ENCODE data around the gene NREP.

Gene NREP

GRCh38 chr5:111728941-111729340 lies 28.1 kb downstream of the NREP start:
- Histone ChIP-seq H3K4me3 (replicated peaks; ENCODE audit: insufficient read depth, low read length) (no peak overlapping the region), H3K27ac (replicated peaks) (no peak overlapping the region), H3K27me3 (ENCODE audit: insufficient read depth, poor library complexity, severe bottlenecking) (no peaks in the 10 kb centered on the region)
- DNase-seq (ENCODE audit: low read depth in 1 of 2, low spot score in 1 of 2), result no peak
- TF ChIP-seq SPI1 (IDR thresholded peaks at IDR 0.05; ENCODE audit: borderline replicate concordance, low read depth) (no peak), GABPA (IDR thresholded peaks at IDR 0.05; ENCODE audit: low read depth) (no peak), POLR2AphosphoS5 (IDR thresholded peaks at IDR 0.05; ENCODE audit: low read depth) (no peak)
- TF ChIP-seq, protein P1, sequence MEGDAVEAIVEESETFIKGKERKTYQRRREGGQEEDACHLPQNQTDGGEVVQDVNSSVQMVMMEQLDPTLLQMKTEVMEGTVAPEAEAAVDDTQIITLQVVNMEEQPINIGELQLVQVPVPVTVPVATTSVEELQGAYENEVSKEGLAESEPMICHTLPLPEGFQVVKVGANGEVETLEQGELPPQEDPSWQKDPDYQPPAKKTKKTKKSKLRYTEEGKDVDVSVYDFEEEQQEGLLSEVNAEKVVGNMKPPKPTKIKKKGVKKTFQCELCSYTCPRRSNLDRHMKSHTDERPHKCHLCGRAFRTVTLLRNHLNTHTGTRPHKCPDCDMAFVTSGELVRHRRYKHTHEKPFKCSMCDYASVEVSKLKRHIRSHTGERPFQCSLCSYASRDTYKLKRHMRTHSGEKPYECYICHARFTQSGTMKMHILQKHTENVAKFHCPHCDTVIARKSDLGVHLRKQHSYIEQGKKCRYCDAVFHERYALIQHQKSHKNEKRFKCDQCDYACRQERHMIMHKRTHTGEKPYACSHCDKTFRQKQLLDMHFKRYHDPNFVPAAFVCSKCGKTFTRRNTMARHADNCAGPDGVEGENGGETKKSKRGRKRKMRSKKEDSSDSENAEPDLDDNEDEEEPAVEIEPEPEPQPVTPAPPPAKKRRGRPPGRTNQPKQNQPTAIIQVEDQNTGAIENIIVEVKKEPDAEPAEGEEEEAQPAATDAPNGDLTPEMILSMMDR (IDR thresholded peaks at IDR 0.05; ENCODE audit: insufficient read depth, low read length), result no peak
- TF ChIP-seq, protein P2, sequence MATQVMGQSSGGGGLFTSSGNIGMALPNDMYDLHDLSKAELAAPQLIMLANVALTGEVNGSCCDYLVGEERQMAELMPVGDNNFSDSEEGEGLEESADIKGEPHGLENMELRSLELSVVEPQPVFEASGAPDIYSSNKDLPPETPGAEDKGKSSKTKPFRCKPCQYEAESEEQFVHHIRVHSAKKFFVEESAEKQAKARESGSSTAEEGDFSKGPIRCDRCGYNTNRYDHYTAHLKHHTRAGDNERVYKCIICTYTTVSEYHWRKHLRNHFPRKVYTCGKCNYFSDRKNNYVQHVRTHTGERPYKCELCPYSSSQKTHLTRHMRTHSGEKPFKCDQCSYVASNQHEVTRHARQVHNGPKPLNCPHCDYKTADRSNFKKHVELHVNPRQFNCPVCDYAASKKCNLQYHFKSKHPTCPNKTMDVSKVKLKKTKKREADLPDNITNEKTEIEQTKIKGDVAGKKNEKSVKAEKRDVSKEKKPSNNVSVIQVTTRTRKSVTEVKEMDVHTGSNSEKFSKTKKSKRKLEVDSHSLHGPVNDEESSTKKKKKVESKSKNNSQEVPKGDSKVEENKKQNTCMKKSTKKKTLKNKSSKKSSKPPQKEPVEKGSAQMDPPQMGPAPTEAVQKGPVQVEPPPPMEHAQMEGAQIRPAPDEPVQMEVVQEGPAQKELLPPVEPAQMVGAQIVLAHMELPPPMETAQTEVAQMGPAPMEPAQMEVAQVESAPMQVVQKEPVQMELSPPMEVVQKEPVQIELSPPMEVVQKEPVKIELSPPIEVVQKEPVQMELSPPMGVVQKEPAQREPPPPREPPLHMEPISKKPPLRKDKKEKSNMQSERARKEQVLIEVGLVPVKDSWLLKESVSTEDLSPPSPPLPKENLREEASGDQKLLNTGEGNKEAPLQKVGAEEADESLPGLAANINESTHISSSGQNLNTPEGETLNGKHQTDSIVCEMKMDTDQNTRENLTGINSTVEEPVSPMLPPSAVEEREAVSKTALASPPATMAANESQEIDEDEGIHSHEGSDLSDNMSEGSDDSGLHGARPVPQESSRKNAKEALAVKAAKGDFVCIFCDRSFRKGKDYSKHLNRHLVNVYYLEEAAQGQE (IDR thresholded peaks at IDR 0.05; ENCODE audit: insufficient replicate concordance, low read depth), result no peak

GRCh38 chr5:111726986-111727385 lies 30.0 kb downstream of the NREP start:
- Histone ChIP-seq H3K4me3 (replicated peaks; ENCODE audit: insufficient read depth, low read length) (no peak overlapping the region), H3K27me3 (ENCODE audit: insufficient read depth, poor library complexity, severe bottlenecking) (no peaks in the 10 kb centered on the region), H3K27ac (replicated peaks) (no peak overlapping the region)
- TF ChIP-seq GABPA (IDR thresholded peaks at IDR 0.05; ENCODE audit: low read depth) (no peak), POLR2AphosphoS5 (IDR thresholded peaks at IDR 0.05; ENCODE audit: low read depth) (no peak)
- TF ChIP-seq, protein P1 (IDR thresholded peaks at IDR 0.05; ENCODE audit: insufficient read depth, low read length), result no peak
- TF ChIP-seq, protein P2 (IDR thresholded peaks at IDR 0.05; ENCODE audit: insufficient replicate concordance, low read depth), result no peak
- no peak for DNase-seq (ENCODE audit: low read depth in 1 of 2, low spot score in 1 of 2)

DNA sequence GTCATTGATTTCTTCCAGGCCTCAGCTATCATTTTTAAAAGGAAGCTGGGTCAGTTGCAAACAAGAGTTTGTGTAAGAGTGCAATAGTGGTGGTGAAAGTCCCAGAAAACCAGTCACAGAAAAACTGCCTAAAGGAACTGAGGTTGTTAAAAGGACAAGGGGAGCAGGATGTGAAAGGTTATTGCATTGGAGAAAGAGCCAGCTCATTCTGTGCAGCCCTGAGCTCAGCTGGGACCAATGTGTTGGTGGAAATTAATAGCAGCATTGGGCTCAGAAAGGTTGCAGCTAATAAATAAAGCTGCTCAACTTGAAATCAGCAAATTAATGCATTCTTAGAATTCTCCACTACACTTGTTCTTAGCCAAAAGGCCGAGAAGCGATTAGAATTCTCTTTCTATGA lies 34.9 kb downstream of the NREP start:
- Histone ChIP-seq H3K4me3 (replicated peaks; ENCODE audit: insufficient read depth, low read length) (no peak overlapping the region), H3K27ac (replicated peaks) (no peak overlapping the region), H3K27me3 (ENCODE audit: insufficient read depth, poor library complexity, severe bottlenecking) (no peaks in the 10 kb centered on the region)
- peak in 1 of 2 experiments; percentile 26 for DNase-seq (ENCODE audit: low read depth in 1 of 2, low spot score in 1 of 2)
- TF ChIP-seq, protein P2 (IDR thresholded peaks at IDR 0.05; ENCODE audit: insufficient replicate concordance, low read depth), result no peak
- TF ChIP-seq GABPA (IDR thresholded peaks at IDR 0.05; ENCODE audit: low read depth) (no peak), SPI1 (IDR thresholded peaks at IDR 0.05; ENCODE audit: borderline replicate concordance, low read depth) (no peak), POLR2AphosphoS5 (IDR thresholded peaks at IDR 0.05; ENCODE audit: low read depth) (no peak)
- TF ChIP-seq, protein P1 (IDR thresholded peaks at IDR 0.05; ENCODE audit: insufficient read depth, low read length), result no peak

Data from HL-60 (cell line).